H9 (cell line): ENCODE measurements around the gene DHX40. TPM values are rescaled to one million over a fixed set of nuclear protein-coding genes. Genes with fewer than 3 reads are reported as not detected.

Experiments
- DNase-seq: peaks from one replicate; pipeline ENCODE4 v3.0.0-alpha.2; 2017
- H2AFZ ChIP-seq: one replicate; pipeline ENCODE4 v1.6.1; 2013; ENCODE audit warnings: mild to moderate bottlenecking, low read length, control low read depth, moderate library complexity
- H2AK5ac ChIP-seq: 2 replicates; pipeline ENCODE4 v1.6.1; 2013; ENCODE audit warnings: low read length, control low read depth, mixed read lengths; ENCODE audit not compliant: insufficient read length
- H2BK120ac ChIP-seq: one replicate; pipeline ENCODE4 v1.6.1; 2013; ENCODE audit warnings: low read depth, mild to moderate bottlenecking, low read length, control low read depth, inconsistent platforms; ENCODE audit not compliant: poor library complexity, severe bottlenecking
- H2BK12ac ChIP-seq: 2 replicates; pipeline ENCODE4 v1.6.1; 2013; ENCODE audit warnings: low read length, control low read depth, mixed read lengths, low read depth; ENCODE audit not compliant: insufficient read length
- H2BK15ac ChIP-seq: 2 replicates; pipeline ENCODE4 v1.6.1; 2013; ENCODE audit warnings: low read depth, low read length, control low read depth
- H2BK20ac ChIP-seq: one replicate; pipeline ENCODE4 v1.6.1; 2013; ENCODE audit warnings: low read depth, mild to moderate bottlenecking, low read length, control low read depth, inconsistent platforms; ENCODE audit not compliant: poor library complexity, severe bottlenecking
- H2BK5ac ChIP-seq: 2 replicates; pipeline ENCODE4 v1.6.1; 2013; ENCODE audit warnings: low read length, control low read depth, mixed read lengths; ENCODE audit not compliant: insufficient read length
- H3K14ac ChIP-seq: 2 replicates; pipeline ENCODE4 v1.6.1; 2013; ENCODE audit warnings: low read length, control low read depth; ENCODE audit not compliant: insufficient read depth
- H3K18ac ChIP-seq: 2 replicates; pipeline ENCODE4 v1.6.1; 2013; ENCODE audit warnings: low read depth, mild to moderate bottlenecking, mixed read lengths, low read length, control low read depth; ENCODE audit not compliant: insufficient read length
- H3K23ac ChIP-seq: 2 replicates; pipeline ENCODE4 v1.6.1; 2013; ENCODE audit warnings: low read length, control low read depth, mixed read lengths, low read depth; ENCODE audit not compliant: insufficient read length
- H3K23me2 ChIP-seq: 2 replicates; pipeline ENCODE4 v1.6.1; 2013; ENCODE audit warnings: low read depth, mild to moderate bottlenecking, mixed read lengths, low read length, control low read depth; ENCODE audit not compliant: insufficient read length, poor library complexity, severe bottlenecking
- H3K27ac ChIP-seq: 2 replicates; pipeline ENCODE4 v1.5.1; 2013; ENCODE audit warnings: low read length, control low read depth, mixed read lengths, low read depth; ENCODE audit not compliant: insufficient read length
- H3K27me3 ChIP-seq: 2 replicates; pipeline ENCODE4 v1.6.1; 2013; ENCODE audit warnings: low read length, control low read depth, inconsistent platforms; ENCODE audit not compliant: insufficient read depth
- H3K4ac ChIP-seq: 2 replicates; pipeline ENCODE4 v1.6.1; 2013; ENCODE audit warnings: low read depth, mild to moderate bottlenecking, control low read depth, inconsistent platforms, low read length, moderate library complexity
- H3K4me1 ChIP-seq: 2 replicates; pipeline ENCODE4 v1.6.1; 2013; ENCODE audit warnings: low read length, control low read depth, inconsistent platforms; ENCODE audit not compliant: insufficient read depth
- H3K4me2 ChIP-seq: 2 replicates; pipeline ENCODE4 v1.6.1; 2013; ENCODE audit warnings: low read length, control low read depth, mixed read lengths; ENCODE audit not compliant: insufficient read length, insufficient read depth
- H3K56ac ChIP-seq: 2 replicates; pipeline ENCODE4 v1.6.1; 2013; ENCODE audit warnings: low read depth, mild to moderate bottlenecking, mixed read lengths, low read length, control low read depth; ENCODE audit not compliant: insufficient read length
- H3K79me1 ChIP-seq: 2 replicates; pipeline ENCODE4 v1.6.1; 2013; ENCODE audit warnings: low read depth, mild to moderate bottlenecking, moderate library complexity, low read length, control low read depth, inconsistent platforms; ENCODE audit not compliant: insufficient read depth, poor library complexity, severe bottlenecking
- H3K79me2 ChIP-seq: 2 replicates; pipeline ENCODE4 v1.6.1; 2013; ENCODE audit warnings: low read length, control low read depth, inconsistent platforms; ENCODE audit not compliant: insufficient read depth
- H3K9ac ChIP-seq: 2 replicates; pipeline ENCODE4 v1.6.1; 2013; ENCODE audit warnings: low read length, control low read depth, mixed read lengths; ENCODE audit not compliant: insufficient read length; ENCODE audit errors: extremely low read depth
- H3K9me3 ChIP-seq: one replicate; pipeline ENCODE4 v1.6.1; 2013; ENCODE audit warnings: low read depth, low read length, inconsistent platforms; ENCODE audit not compliant: control insufficient read depth
- H3T11ph ChIP-seq: one replicate; pipeline ENCODE4 v1.6.1; 2013; ENCODE audit warnings: mild to moderate bottlenecking, low read length, control low read depth, inconsistent platforms
- H4K20me1 ChIP-seq: one replicate; pipeline ENCODE4 v1.6.1; 2013; ENCODE audit not compliant: control insufficient read depth, insufficient read length, insufficient read depth
- H4K5ac ChIP-seq: 2 replicates; pipeline ENCODE4 v1.6.1; 2013; ENCODE audit warnings: low read depth, mild to moderate bottlenecking, mixed read lengths, low read length, control low read depth; ENCODE audit not compliant: insufficient read length
- H4K8ac ChIP-seq: replicated peaks from 2 replicates; pipeline ENCODE4 v1.6.1; 2013; ENCODE audit warnings: low read length, control low read depth, mixed read lengths, low read depth; ENCODE audit not compliant: insufficient read length
- H4K91ac ChIP-seq: 2 replicates; pipeline ENCODE4 v1.6.1; 2013; ENCODE audit warnings: low read depth, mild to moderate bottlenecking, moderate library complexity, mixed read lengths, low read length, control low read depth; ENCODE audit not compliant: insufficient read length
- H3K27ac Mint-ChIP-seq, 3 experiments: 2 replicates in 2 of 3; 3 replicates in 1 of 3; pipeline ENCODE4 v1.8.0; 2020 to 2021; ENCODE audit warnings: mixed read lengths in 3 of 3, mild to moderate bottlenecking in 1 of 3, moderate library complexity in 1 of 3
- H3K27me3 Mint-ChIP-seq: 2 replicates; pipeline ENCODE4 v1.8.0; 2021; ENCODE audit warnings: low read depth, mild to moderate bottlenecking, moderate library complexity, mixed read lengths
- H3K36me3 Mint-ChIP-seq, 3 experiments: 2 replicates in 2 of 3; 3 replicates in 1 of 3; pipeline ENCODE4 v1.8.0; 2020 to 2021; ENCODE audit warnings: low read depth in 3 of 3, mixed read lengths in 3 of 3; ENCODE audit not compliant: insufficient read depth in 1 of 3
- H3K4me1 Mint-ChIP-seq, 2 experiments: 2 replicates each; pipeline ENCODE4 v1.8.0; 2020; ENCODE audit warnings: mixed read lengths in 2 of 2
- H3K4me3 Mint-ChIP-seq, 2 experiments: 2 replicates in 1 of 2; 3 replicates in 1 of 2; pipeline ENCODE4 v1.8.0; 2020 to 2021; ENCODE audit warnings: mild to moderate bottlenecking in 2 of 2, mixed read lengths in 2 of 2, moderate library complexity in 1 of 2
- H3K9me3 Mint-ChIP-seq, 2 experiments: 2 replicates in 1 of 2; 3 replicates in 1 of 2; pipeline ENCODE4 v1.8.0; 2020; ENCODE audit warnings: mild to moderate bottlenecking in 2 of 2, mixed read lengths in 2 of 2, moderate library complexity in 1 of 2
- WGBS: extraction: QIAGEN DNeasy Blood & Tissue Kit; methylation state at CpG from one replicate; pipeline ENCODE4 v1.1.7; 2013; ENCODE audit warnings: missing lambda C conversion rate, low lambda C conversion rate, mixed read lengths; ENCODE audit not compliant: insufficient read length; ENCODE audit errors: extremely low coverage; 5-methylcytosine and 5-hydroxymethylcytosine counted together
- total RNA-seq: library from RNA; stranded (reverse); gene quantifications from 2 replicates; pipeline ENCODE4 v1.2.1, GENCODE V29; 2021
- TF ChIP-seq, protein P1 (sequence below): fragments of 200-600 bp; sonication (generic); conservative IDR thresholded peaks from 3 replicates; pipeline ENCODE4 v1.8.0; 2021; ENCODE audit warnings: antibody characterized with exemption, mild to moderate bottlenecking

DHX40 gene
- total RNA-seq, 1 experiment from 2014 or later, result 28.8 TPM

GRCh38 chr17:59638553-59638952, 73.1 kb downstream of the DHX40 start:
- Histone ChIP-seq H4K8ac (no peak overlapping the region), H4K5ac (no peak overlapping the region), H3K79me2 (peaks cover 32% of the 10 kb centered on the region; the same call in 1 of the 2 replicates), H3K14ac (no peak overlapping the region), H3K27ac (no peak overlapping the region), H3K23me2 (no peaks in the 10 kb centered on the region), H3K56ac (no peak overlapping the region), H2BK120ac (no peak overlapping the region), H2BK12ac (no peak overlapping the region), H3K9me3 (no peaks in the 10 kb centered on the region), H3K9ac (no peak overlapping the region), H3K4me2 (no peak overlapping the region), H2BK15ac (no peak overlapping the region), H4K20me1 (no peaks in the 10 kb centered on the region), H2BK20ac (no peak overlapping the region), H3K4ac (no peak overlapping the region), H2AFZ (no peak overlapping the region), H4K91ac (no peak overlapping the region), H2AK5ac (no peak overlapping the region), H2BK5ac (no peak overlapping the region), H3T11ph (no peak overlapping the region), H3K27me3 (no peaks in the 10 kb centered on the region), H3K79me1 (peaks cover 10% of the 10 kb centered on the region), H3K23ac (no peak overlapping the region), H3K18ac (no peak overlapping the region), H3K4me1 (no peaks in the 10 kb centered on the region; the same call in 1 of the 2 replicates)
- WGBS, result no CpG with 5 or more reads among the region's 10 CpGs
- peaks cover 5 to 15% of the 10 kb centered on the region in 2 experiments for H3K4me1 Mint-ChIP-seq
- H3K27me3 Mint-ChIP-seq, result no peaks in the 10 kb centered on the region
- TF ChIP-seq, protein P1, sequence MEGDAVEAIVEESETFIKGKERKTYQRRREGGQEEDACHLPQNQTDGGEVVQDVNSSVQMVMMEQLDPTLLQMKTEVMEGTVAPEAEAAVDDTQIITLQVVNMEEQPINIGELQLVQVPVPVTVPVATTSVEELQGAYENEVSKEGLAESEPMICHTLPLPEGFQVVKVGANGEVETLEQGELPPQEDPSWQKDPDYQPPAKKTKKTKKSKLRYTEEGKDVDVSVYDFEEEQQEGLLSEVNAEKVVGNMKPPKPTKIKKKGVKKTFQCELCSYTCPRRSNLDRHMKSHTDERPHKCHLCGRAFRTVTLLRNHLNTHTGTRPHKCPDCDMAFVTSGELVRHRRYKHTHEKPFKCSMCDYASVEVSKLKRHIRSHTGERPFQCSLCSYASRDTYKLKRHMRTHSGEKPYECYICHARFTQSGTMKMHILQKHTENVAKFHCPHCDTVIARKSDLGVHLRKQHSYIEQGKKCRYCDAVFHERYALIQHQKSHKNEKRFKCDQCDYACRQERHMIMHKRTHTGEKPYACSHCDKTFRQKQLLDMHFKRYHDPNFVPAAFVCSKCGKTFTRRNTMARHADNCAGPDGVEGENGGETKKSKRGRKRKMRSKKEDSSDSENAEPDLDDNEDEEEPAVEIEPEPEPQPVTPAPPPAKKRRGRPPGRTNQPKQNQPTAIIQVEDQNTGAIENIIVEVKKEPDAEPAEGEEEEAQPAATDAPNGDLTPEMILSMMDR, result no peak
- no peak overlapping the region for H3K27ac Mint-ChIP-seq
- H3K9me3 Mint-ChIP-seq, result no peaks in the 10 kb centered on the region
- no peak overlapping the region for H3K4me3 Mint-ChIP-seq
- H3K36me3 Mint-ChIP-seq, result peaks cover 0 to 6% (median 0%) of the 10 kb centered on the region in 3 experiments; a peak in 2 of 7 replicates
- no peak for DNase-seq
